Small intestine (tissue), 7 donors: Measurements from ENCODE around the gene CECR2. TPM values are rescaled to one million over a fixed set of nuclear protein-coding genes. Genes with fewer than 3 reads are reported as not detected.
A peak's percentile ranks its signal among the peaks of the same experiment; 100 is the strongest.

Experiments used
- DNase-seq, 2 donors: peaks; one replicate each; pipeline versions ENCODE4 v3.0.0 to v3.0.0-alpha.2; 2013
- FAIRE-seq: peaks from 2 replicates; lab custom pipeline; 2012; peaks lifted over from hg19 to GRCh38; lab: Jason Lieb, UNC
- H3K27ac ChIP-seq, 3 donors: one replicate each; pipeline ENCODE4 v1.5.1; 2013; ENCODE audit warnings: low read length in 2 of 3, mild to moderate bottlenecking in 2 of 3, control low read depth in 1 of 3, inconsistent platforms in 1 of 3, low read depth in 1 of 3, moderate library complexity in 1 of 3
- H3K27me3 ChIP-seq, 3 donors: one replicate each; pipeline ENCODE4 v1.6.1; 2013; ENCODE audit warnings: low read length in 3 of 3, inconsistent platforms in 1 of 3; ENCODE audit not compliant: control insufficient read depth in 3 of 3, insufficient read depth in 3 of 3
- H3K36me3 ChIP-seq, 3 donors: one replicate each; pipeline ENCODE4 v1.6.1; 2013; ENCODE audit warnings: low read length in 3 of 3, inconsistent platforms in 1 of 3, low read depth in 1 of 3, mild to moderate bottlenecking in 1 of 3, moderate library complexity in 1 of 3; ENCODE audit not compliant: control insufficient read depth in 3 of 3, insufficient read depth in 2 of 3
- H3K4me1 ChIP-seq, 3 donors: one replicate each; pipeline ENCODE4 v1.6.1; 2013; ENCODE audit warnings: low read length in 2 of 3, inconsistent platforms in 1 of 3, low read depth in 1 of 3, mild to moderate bottlenecking in 1 of 3, moderate library complexity in 1 of 3; ENCODE audit not compliant: control insufficient read depth in 3 of 3, insufficient read depth in 2 of 3
- H3K4me3 ChIP-seq, 3 donors: one replicate each; pipeline ENCODE4 v1.5.1; 2013; ENCODE audit warnings: low read length in 3 of 3, control low read depth in 1 of 3, inconsistent platforms in 1 of 3, low read depth in 1 of 3, mild to moderate bottlenecking in 1 of 3, moderate library complexity in 1 of 3
- H3K9me3 ChIP-seq, 2 donors: one replicate each; pipeline ENCODE4 v1.6.1; 2013; ENCODE audit warnings: low read depth in 1 of 2, low read length in 1 of 2; ENCODE audit not compliant: control insufficient read depth in 2 of 2, insufficient read depth in 1 of 2
- WGBS, 3 donors: extraction: QIAGEN DNeasy Blood & Tissue Kit; methylation state at CpG; one replicate each; pipeline ENCODE4 v1.1.7; 2013; 5-methylcytosine and 5-hydroxymethylcytosine counted together
- polyA plus RNA-seq, 4 donors: library from polyadenylated mRNA; stranded (reverse) in 3 of 4; unstranded in 1 of 4; fragments of 200-250 nt in 3 of 4; fragments of 120-200 nt in 1 of 4; gene quantifications; one replicate each; pipeline versions ENCODE4 v1.2.1 to v1.2.3, GENCODE V29; 2013
- donor health status: healthy with polysubstance abuse.
- donor health status: control.
- donor health status: control.
- donor health status: Bipolar disorder and iron deficiency.
- donor health status: healthy.

The CECR2 gene
- polyA plus RNA-seq, 4 donors, result under 0.01 to 0.84 (median 0.34) TPM

- FAIRE-seq (no peak), DNase-seq (no peak)
- WGBS, 3 donors, result 51 to 70% (median 59%) methylated on average over 2 of the region's 2 CpGs
- no peaks in the 10 kb centered on the region for H3K36me3 ChIP-seq
- no peaks in the 10 kb centered on the region for H3K9me3 ChIP-seq
- peaks cover 0 to 3% (median 0%) of the 10 kb centered on the region in 3 donors for H3K27me3 ChIP-seq
- no peaks in the 10 kb centered on the region for H3K4me1 ChIP-seq
- H3K27ac ChIP-seq, result no peak overlapping the region
- H3K4me3 ChIP-seq, result no peak overlapping the region
These were observed 109.9 kb downstream of the CECR2 start for GRCh38 chr22:17479135-17479534.

- no peak for FAIRE-seq
These were observed 112.2 kb downstream of the CECR2 start for GRCh38 chr22:17481424-17481823.

GRCh38 chr22:17483688-17484372 is 114.6 kb downstream of the CECR2 start:
- Histone ChIP-seq H3K27me3 (peaks cover 0 to 3% (median 0%) of the 10 kb centered on the region in 3 donors), H3K9me3 (no peaks in the 10 kb centered on the region), H3K4me1 (no peaks in the 10 kb centered on the region), H3K36me3 (no peaks in the 10 kb centered on the region), H3K4me3 (no peak overlapping the region), H3K27ac (no peak overlapping the region)
- WGBS, 3 donors, result 74 to 76% (median 76%) methylated on average over 2 of the region's 2 CpGs
- DNase-seq (peak in 1 of 2 donors; percentile 30), FAIRE-seq (no peak)

More at GRCh38 chr22:17481424-17481823, 112.2 kb downstream of the CECR2 start:
- Histone ChIP-seq H3K27me3 (peaks cover 0 to 3% (median 0%) of the 10 kb centered on the region in 3 donors), H3K4me1 (no peaks in the 10 kb centered on the region), H3K36me3 (no peaks in the 10 kb centered on the region), H3K9me3 (no peaks in the 10 kb centered on the region), H3K4me3 (no peak overlapping the region), H3K27ac (no peak overlapping the region)
- 78 to 82% (median 79%) methylated on average over 5 of the region's 5 CpGs for WGBS, 3 donors
- DNase-seq, result no peak

GRCh38 chr22:17484608-17485007 is 115.3 kb downstream of the CECR2 start:
- H3K4me3 ChIP-seq, result no peak overlapping the region
- H3K4me1 ChIP-seq, result no peaks in the 10 kb centered on the region
- peaks cover 0 to 3% (median 0%) of the 10 kb centered on the region in 3 donors for H3K27me3 ChIP-seq
- no peak overlapping the region for H3K27ac ChIP-seq
- FAIRE-seq, result no peak
- H3K9me3 ChIP-seq, result no peaks in the 10 kb centered on the region
- WGBS, 3 donors, result 84 to 87% (median 85%) methylated on average over 12 of the region's 12 CpGs
- no peak for DNase-seq
- no peaks in the 10 kb centered on the region for H3K36me3 ChIP-seq

- Histone ChIP-seq H3K27ac (no peak overlapping the region), H3K9me3 (no peaks in the 10 kb centered on the region), H3K4me3 (no peak overlapping the region), H3K27me3 (no peaks in the 10 kb centered on the region), H3K4me1 (no peaks in the 10 kb centered on the region), H3K36me3 (no peaks in the 10 kb centered on the region)
- DNase-seq, result no peak
- no peak for FAIRE-seq
- 66 to 72% (median 72%) methylated on average over 10 of the region's 10 CpGs for WGBS, 3 donors
These were observed 117.1 kb downstream of the CECR2 start for GRCh38 chr22:17486313-17486712.

- H3K4me3 ChIP-seq, result no peak overlapping the region
- no peaks in the 10 kb centered on the region for H3K4me1 ChIP-seq
- 83 to 86% (median 85%) methylated on average over 10 of the region's 10 CpGs for WGBS, 3 donors
- H3K36me3 ChIP-seq, result no peaks in the 10 kb centered on the region
- H3K9me3 ChIP-seq, result no peaks in the 10 kb centered on the region
- DNase-seq (no peak), FAIRE-seq (no peak)
- H3K27me3 ChIP-seq, result no peaks in the 10 kb centered on the region
- H3K27ac ChIP-seq, result no peak overlapping the region
These were observed 117.5 kb downstream of the CECR2 start for GRCh38 chr22:17486719-17487118.

- WGBS, 3 donors, result 67 to 82% (median 76%) methylated on average over 6 of the region's 6 CpGs
- Histone ChIP-seq H3K4me3 (no peak overlapping the region), H3K9me3 (no peaks in the 10 kb centered on the region), H3K27ac (no peak overlapping the region), H3K4me1 (no peaks in the 10 kb centered on the region), H3K36me3 (no peaks in the 10 kb centered on the region), H3K27me3 (no peaks in the 10 kb centered on the region)
- no peak for FAIRE-seq
- DNase-seq, result no peak
These were observed 119.8 kb downstream of the CECR2 start for GRCh38 chr22:17489101-17489500.

GRCh38 chr22:17491090-17491640 is 121.9 kb downstream of the CECR2 start:
- Histone ChIP-seq H3K27ac (no peak overlapping the region), H3K4me1 (no peaks in the 10 kb centered on the region), H3K9me3 (no peaks in the 10 kb centered on the region), H3K27me3 (no peaks in the 10 kb centered on the region), H3K36me3 (no peaks in the 10 kb centered on the region), H3K4me3 (no peak overlapping the region)
- FAIRE-seq (no peak), DNase-seq (no peak)
- 83 to 92% (median 87%) methylated on average over 9 of the region's 9 CpGs for WGBS, 3 donors
